GM13977 (cell line): ENCODE measurements around the gene TMEM123.

Experiments
- DNase-seq: peaks from one replicate; pipeline ENCODE4 v3.0.0; 2012; ENCODE audit warnings: low spot score
- in situ Hi-C: fragments of 300-500 bp; cut with MboI; formaldehyde crosslinking; loops from one replicate; pipeline ENCODE4 v1.12.0; 2022; ENCODE audit warnings: low sequenced_read_pairs, low pct_unique_long_range_greater_than_20kb, mixed read lengths, inconsistent platforms; ENCODE audit not compliant: unreplicated experiment
- TF ChIP-seq, protein P1 (sequence below): IDR thresholded peaks from 2 replicates; pipeline ENCODE4 v1.5.1; 2012; ENCODE audit warnings: mild to moderate bottlenecking, control low read depth; ENCODE audit not compliant: insufficient read depth; ENCODE audit errors: extremely low read depth, missing control alignments

TMEM123 gene

DNA sequence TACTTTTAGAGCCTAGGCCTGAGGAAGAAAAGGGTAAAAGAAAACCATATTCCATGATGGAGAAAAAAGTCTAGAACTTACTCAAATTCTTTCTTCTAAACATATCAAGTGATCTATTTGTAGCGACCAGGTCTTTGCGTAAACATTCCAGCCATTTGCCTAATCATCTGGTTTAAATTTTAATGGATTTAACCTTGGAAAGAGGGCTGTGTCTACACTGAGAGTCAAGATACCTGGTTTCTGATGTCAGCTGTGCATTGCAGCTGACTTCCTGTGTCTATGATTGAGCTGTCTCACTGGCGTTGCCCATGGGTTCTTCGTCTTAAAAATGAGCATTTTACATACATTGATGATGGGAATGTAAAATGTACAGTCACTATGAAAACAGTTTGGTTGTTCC, 10.0 kb upstream of the TMEM123 start:
- DNase-seq, result no peak
- TF ChIP-seq, protein P1, sequence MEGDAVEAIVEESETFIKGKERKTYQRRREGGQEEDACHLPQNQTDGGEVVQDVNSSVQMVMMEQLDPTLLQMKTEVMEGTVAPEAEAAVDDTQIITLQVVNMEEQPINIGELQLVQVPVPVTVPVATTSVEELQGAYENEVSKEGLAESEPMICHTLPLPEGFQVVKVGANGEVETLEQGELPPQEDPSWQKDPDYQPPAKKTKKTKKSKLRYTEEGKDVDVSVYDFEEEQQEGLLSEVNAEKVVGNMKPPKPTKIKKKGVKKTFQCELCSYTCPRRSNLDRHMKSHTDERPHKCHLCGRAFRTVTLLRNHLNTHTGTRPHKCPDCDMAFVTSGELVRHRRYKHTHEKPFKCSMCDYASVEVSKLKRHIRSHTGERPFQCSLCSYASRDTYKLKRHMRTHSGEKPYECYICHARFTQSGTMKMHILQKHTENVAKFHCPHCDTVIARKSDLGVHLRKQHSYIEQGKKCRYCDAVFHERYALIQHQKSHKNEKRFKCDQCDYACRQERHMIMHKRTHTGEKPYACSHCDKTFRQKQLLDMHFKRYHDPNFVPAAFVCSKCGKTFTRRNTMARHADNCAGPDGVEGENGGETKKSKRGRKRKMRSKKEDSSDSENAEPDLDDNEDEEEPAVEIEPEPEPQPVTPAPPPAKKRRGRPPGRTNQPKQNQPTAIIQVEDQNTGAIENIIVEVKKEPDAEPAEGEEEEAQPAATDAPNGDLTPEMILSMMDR, result no peak
- in situ Hi-C loops, result no loop called here

DNA sequence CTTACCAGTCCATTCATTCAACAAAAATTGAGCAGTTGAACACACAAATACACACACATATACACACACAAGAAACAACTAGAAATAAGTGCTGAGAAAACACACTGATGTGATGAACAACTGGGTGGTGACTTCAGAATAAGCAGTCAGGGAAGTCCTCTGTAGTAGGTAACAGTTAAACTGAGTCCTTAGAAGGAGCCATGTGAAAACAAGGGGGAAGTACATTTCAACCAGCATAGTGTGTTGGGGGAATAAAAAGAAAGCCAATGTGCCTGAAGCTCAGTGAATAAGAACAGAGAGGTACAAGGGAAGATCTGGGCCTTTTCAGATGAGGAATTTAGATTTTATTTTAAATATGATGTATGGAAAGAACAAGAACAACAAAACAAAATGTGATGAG, 6.8 kb upstream of the TMEM123 start:
- no peak for DNase-seq
- in situ Hi-C loops, result no loop called here
- TF ChIP-seq, protein P1, result no peak

DNA sequence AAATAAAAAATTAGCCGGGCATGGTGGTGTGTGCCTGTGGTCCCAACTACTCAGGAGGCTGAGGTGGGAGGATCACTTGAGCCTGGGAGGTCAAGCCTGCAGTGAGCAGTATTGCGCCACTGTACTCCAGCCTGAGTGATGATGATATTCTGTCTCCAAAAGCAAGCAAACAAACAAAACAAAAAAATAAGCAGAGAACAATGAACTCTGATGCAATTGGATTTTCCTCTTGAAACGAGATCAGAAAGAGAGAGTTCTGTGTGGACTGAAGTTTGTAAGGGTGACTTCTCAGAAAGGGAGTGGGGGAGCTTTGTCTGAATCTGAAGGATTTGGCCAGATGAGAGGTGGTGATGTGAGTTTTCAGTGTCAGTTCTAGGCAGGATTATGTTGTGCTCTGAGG, 6.0 kb upstream of the TMEM123 start:
- DNase-seq, result no peak
- in situ Hi-C loops, result no loop called here
- TF ChIP-seq, protein P1, result no peak

DNA sequence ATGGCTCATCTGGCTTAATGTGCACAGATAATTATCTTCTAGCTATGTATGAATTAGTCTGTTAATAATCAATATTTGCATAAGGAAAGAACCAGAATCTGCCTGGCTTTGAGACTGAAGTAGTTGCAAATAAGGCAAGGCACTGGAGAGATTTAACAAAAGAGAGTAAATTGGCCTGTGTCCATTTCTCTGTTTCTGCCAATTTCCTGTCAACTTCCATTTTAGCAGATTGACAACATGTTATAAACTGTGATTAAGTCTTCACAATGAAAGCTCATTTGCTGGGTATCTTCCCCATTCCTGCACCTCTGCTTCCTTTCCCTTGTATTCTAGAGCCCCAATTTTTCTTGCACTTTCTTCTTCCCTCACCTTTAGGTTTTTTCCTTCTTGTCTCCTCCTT, 5.3 kb upstream of the TMEM123 start:
- in situ Hi-C loops, result no loop called here
- DNase-seq, result no peak
- TF ChIP-seq, protein P1, result no peak

DNA sequence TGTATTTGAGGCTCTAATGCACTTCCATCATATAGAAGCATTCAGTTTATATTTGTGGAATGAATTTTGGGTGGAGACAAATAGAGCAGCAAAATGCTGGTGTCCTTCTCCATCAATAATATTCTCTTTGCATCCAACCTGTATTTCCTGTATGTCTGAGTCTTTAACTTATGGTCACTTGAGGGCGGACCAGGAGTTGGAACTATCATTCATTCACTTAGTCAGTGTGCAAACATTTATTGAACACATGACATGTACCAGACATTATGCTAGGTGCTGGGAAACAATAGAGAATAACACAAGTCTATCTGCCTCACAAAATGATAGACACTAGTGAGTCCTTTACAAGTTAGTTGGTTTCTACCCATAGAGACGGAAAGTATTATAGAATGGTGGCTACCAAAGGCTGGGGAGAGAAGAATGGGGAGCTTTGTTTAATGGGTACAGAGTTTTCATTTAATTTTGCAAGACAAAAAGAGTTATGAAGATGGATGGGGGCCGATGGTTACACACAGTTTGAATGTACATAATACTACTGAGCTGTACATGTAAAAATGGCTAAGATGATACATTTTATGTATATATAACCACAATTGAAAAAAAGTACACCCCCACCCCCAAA, 4.6 kb upstream of the TMEM123 start:
- TF ChIP-seq, protein P1, result no peak
- in situ Hi-C loops, result no loop called here
- DNase-seq, result no peak

DNA sequence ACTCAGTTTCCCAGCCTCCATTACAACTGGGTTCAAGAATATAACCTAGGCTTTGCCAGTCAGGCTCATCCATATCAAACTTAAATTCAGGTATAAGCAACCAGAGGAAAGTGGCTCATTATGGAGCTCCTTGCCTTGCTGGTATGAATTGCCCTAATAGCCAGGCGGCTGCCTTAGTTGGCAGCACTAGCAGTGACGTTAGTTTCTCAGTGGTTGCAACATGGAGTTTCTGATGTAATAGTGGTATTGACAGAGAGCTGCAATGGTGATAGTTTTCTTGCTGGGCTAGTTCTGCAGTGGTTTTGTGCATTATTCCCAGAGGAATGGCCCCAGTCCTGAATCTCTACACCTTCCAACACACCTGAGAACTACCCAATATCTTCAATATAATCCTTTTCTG, 3.8 kb upstream of the TMEM123 start:
- no peak for DNase-seq
- TF ChIP-seq, protein P1, result no peak
- in situ Hi-C loops, result no loop called here
